Activated effector memory CD4-positive, alpha-beta T cell treated with anti-CD3 and anti-CD28 coated beads, Interleukin-2, amount 50 U/mL, for 16 hours (primary cell): ENCODE results near the gene AP4E1.
"Not testable (repeated sequence)": the region's sequence is repeated elsewhere in the genome, so short reads cannot be mapped to it uniquely, and the experiment has no call there.

Experiments
- DNase-seq: peaks from one replicate; pipeline ENCODE4 v3.0.0-alpha.2; 2020

The AP4E1 gene

DNA sequence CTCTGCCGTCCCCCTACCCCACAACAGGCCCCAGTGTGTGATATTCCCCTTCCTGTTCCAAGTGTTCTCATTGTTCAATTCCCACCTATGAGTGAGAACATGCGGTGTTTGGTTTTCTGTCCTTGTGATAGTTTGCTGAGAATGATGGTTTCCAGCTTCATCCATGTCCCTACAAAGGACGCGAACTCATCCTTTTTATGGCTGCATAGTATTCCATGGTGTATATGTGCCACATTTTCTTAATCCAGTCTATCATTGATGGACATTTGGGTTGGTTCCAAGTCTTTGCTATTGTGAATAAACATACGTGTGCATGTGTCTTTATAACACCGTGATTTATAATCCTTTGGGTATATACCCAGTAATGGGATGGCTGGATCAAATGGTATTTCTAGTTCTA, 46.4 kb downstream of the AP4E1 start:
- DNase-seq: not testable (repeated sequence)

DNA sequence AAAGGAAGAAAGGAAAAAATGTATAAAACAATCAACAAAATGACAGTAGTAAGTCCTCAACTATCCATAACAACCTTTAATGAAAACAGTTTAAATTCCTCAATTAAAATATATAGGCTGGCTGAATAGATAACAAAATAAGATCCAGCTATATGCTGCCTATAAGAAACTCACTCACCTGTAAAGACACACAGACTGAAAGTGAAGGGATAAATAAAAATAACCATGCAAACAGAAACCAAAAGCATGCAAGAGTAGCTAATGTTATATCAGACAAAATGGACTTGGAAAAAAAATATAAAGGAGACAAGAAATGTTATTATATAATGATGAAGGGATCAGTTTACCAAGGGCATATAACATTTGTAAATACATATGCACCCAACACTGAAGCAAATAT, 51.2 kb downstream of the AP4E1 start:
- no peak for DNase-seq

DNA sequence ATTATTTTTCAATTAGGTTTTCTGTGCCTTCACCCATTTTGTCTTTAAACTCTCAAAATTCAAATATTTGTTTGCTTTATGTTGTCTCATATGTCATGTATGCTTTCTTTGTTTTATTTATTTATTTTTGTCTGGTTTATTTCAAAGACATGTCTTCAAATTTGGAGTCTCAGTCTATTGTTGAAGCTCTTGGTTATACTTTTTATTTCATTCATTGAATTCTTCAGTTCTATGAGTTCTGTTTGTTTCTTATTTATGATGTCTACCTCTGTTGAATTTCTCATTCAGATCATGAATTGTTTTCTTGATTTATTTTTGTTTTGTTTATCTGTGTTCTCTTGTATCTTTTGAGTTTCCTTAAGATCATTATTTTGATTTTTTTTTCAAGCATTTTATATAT, 55.6 kb downstream of the AP4E1 start:
- DNase-seq: no peak

- no peak for DNase-seq
These were observed 59.9 kb downstream of the AP4E1 start for GRCh38 chr15:50968353-50968752.

DNA sequence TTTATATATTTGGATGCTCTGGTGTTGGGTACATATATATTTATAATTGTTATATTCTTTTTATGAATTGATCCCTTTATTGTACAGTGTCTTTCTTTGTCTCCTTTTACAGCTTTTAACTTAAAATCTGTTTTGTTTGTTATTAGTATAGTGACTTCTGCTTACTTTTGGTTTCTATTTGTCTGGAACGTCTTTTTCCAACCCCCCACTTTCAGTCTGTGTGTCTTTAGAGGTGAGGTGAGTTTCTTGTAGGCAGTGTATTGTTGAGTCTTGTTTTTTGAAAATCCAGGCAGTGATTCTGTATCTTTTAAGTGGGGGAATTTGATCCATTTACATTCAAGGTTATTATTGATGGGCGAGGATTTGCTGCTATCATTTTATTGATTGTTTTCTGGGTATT, 62.0 kb downstream of the AP4E1 start:
- DNase-seq: no peak

- no peak for DNase-seq
These were observed 62.6 kb downstream of the AP4E1 start for GRCh38 chr15:50971115-50971514.

DNA sequence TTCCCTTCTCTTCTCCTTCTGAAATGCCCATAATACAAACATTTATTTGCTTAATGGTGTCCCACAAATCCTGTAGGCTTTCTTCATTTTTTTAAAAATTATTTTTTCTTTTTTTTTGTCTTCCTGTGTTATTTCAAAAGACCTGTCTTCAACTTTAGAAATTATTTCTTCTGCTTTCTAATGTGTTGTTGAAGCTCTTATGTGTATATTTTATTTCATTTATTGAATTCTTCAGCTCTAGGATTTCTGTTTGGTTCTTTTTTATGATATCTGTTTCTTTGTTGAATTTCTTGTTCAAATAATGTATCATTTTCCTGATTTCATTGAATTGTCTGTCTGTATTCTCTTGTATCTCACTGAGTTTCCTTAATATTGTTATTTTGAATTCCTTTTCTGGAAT, 63.1 kb downstream of the AP4E1 start:
- no peak for DNase-seq

DNA sequence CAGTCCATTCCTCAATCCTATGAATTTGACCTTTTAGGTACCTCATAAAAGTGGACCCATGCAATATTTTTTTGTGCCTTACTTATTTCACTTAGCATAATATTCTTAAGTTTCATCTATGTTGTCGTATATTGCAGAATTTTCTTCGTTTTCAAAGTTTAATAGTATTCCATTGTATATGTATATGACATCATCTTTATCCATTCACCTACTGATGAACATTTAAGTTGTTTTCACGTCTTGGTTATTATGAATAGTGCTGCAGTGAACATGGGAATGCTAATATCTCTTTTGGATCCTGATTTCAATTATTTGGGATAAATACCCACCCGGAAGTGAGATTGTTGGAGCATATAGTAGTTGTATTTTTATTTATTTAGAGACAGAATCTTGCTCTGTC, 65.1 kb downstream of the AP4E1 start:
- DNase-seq: no peak

GRCh38 chr15:50977162-50977561, 68.7 kb downstream of the AP4E1 start:
- no peak for DNase-seq

DNA sequence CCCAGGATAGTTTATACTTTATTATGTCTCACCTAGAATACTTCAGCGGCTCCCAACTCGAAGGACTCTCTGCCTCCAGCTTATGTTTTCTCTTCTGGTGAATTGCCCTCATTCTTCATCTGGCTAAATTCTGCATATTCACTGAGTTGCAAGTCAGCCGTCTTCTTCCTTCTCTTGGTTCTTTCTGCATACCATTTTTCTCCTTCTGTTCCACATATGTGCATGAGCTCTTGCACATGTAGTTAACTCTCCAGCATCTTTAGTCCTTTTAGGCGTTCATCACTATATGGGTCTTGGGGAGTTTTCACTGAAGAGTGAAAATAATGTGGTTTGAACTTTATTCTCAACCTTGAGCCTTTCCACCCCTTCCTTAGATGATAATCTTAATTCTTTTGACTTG, 70.1 kb downstream of the AP4E1 start:
- no peak for DNase-seq

DNA sequence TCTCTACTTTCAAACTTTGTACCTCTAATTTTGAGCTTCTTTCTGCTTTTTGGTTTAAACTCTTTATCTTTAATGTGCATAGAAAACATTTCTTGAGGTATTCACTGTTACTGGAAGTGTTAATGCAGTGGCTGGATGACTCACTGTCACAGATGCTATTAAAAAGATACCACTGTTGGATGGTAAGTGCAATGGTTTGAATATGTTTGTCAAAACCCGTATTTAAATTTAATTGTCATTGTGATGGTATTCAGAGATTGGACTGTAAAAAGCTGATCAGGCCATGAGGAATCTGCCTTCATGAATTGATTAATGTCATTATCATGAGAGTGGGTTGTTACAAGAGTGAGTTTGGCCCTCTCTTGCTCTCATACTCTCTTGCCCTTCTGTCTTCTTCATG, 70.6 kb downstream of the AP4E1 start:
- DNase-seq: no peak

GRCh38 chr15:50993598-50993997, 85.1 kb downstream of the AP4E1 start:
- no peak for DNase-seq

GRCh38 chr15:50996641-50997040, 88.2 kb downstream of the AP4E1 start:
- no peak for DNase-seq

DNA sequence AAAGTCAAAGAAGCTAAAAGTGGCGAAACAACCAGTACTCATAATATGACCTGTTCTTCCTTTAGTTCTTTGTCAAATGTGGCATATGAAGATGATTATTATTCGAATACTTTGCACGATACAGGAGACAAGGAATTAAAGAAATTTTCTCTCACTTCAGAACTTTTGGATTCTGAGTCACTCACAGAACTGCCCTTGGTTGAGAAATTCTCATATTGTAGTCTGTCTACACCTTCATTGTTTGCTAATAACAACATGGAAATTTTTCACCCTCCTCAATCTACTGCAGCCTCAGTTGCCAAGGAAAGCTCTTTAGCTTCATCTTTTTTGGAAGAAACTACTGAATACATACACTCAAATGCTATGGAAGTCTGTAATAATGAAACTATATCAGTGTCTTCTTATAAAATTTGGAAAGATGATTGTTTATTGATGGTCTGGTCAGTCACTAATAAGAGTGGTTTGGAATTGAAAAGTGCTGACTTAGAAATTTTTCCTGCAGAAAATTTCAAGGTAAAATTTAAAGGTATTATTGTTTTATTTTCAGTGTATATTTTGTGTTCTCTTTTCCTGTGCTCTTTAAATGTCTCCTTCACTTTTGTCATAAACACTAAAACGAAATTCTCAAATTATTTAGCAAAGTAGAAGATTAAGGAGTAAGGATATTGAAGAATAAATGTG, 89.0 kb downstream of the AP4E1 start:
- no peak for DNase-seq

- DNase-seq: no peak
These were observed 95.6 kb downstream of the AP4E1 start for GRCh38 chr15:51004103-51004551.

DNA sequence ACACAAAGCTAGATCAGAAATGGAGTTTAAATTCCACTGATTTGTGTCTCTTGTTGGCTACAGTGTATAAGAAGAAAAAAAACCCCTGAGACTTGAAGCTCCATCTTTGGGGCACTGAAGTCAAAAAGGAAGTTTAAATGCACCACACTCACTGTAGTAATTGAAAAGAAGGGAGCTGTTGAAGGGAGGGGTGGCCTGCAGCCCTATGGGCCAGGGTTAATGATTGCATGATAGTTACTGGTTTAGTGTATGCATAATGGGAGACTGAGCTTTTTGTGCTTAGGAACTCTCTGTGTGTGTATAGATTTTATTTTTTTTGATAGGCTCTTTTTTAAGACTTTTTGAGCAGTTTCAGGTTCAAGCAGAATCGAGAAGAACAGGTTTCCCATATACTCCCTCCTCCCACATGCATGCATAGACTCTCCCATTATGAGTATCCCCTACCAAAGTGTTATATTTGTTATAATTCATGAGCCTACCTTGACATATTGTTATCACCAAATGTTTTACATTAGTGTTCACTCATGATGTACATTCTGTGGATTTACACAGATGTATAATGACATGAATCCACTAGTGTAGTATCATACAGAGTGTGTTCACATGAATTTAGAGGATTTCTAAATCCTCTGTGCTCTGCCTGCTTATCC, 98.0 kb downstream of the AP4E1 start:
- DNase-seq: no peak

DNA sequence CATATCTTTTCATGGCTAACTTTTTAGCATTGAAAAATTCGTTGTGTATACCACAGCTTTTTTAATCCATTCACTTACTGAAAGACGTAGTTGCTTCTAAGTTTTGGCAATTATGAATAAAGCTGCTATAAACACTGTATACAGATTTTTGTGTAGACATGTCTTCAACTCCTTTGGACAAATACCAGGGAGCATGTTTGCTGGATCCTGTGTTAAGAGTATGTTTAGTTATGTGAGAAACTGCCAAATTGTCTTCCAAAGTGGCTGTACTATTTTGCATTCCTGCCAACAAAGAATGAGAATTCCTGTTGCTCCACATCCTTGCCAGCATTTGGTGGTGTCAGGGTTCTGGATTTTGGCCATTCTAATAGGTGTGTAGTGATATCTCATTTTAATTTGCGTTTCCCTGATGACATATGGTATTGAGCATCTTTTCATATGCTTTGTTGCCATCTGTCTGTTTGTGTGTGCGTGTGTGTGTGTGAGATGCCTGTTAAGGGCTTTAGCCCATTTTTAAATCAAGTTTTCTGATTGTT, 98.7 kb downstream of the AP4E1 start:
- no peak for DNase-seq

- no peak for DNase-seq
These were observed 102.7 kb downstream of the AP4E1 start for GRCh38 chr15:51011212-51011611.

DNA sequence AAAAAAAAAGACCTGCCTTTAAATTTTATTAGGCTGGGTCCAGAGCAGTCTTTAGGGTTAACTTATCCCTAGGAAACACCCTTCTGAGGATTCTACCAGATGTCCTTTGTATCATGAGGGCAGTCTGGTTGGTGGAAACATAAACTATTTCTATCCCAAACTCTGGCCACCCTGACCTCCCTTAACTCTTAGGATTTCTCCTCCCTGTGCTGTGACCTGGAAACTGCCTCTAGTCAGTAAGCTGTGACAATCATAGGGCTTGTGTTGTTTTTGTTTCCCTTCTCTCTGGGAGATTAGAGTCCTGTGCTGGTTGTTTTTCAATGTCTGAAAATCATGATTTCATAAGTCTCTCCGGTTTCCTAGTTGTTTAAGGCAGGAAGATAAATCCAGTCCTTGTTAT, 108.1 kb downstream of the AP4E1 start:
- no peak for DNase-seq

GRCh38 chr15:51022206-51022605, 113.7 kb downstream of the AP4E1 start:
- DNase-seq: no peak

DNA sequence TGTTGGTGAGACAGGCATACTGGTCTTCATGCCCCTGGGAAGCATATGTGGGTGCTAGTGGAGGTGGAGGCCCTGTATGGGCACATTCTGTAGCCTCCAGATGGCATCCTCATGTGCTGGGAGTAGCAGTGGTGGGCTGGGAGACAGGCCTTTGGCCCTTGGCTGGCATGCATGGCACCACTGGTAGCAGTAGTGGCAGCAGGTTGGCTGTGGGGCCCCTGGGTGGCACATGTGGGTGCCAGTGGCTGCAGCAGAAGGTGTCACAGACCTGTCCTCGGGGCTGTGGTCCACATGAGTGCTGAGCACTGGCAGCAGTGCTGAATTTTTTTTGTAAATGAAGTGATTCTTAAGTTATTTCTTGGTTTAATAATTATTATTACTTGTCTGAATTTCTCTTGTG, 115.0 kb downstream of the AP4E1 start:
- DNase-seq: no peak

DNA sequence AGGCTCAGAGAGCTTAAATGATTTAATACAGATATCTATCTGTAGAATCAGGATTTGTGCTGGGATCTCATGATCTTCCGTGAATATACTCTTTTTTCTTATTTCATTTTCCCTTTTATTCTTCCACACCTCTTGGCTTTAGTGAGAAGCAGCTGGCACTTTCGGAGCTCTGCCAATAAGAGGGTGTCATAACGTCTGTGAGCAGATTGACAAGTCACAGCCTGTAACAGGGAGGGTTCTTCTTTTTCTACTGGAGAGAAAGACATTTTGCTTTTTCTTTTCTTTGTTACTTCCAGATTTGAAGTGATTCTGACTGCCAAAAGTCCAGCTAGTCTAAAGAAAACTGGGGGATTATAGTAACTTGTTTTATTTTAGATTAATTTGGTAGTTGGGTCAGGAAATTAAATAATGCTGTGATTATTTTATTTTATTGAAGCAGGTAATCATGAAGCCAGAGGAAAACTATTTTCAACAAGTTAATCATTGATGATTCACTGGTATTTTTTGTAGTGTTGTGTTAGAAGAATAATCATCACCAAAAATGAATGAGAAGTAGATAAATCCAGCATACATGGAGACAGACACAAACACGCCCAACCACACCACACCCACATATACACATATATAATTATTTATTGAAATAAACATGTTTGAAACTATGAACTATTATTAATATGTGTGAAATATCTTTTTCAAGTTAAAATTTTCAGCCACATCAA, 116.4 kb downstream of the AP4E1 start:
- no peak for DNase-seq

GRCh38 chr15:51025454-51025846, 117.0 kb downstream of the AP4E1 start:
- no peak for DNase-seq
